Measurements from ENCODE around the gene MICA. TPM values are rescaled to one million over a fixed set of nuclear protein-coding genes. Genes with fewer than 3 reads are reported as not detected.
"Not testable (repeated sequence)": the region's sequence is repeated elsewhere in the genome, so short reads cannot be mapped to it uniquely, and the experiment has no call there.

The MICA gene
- total RNA-seq, 2 experiments from 2014 or later, result 10.6 to 14.0 TPM

- no peak overlapping the region for H3K4me3 Mint-ChIP-seq
- H3K4me1 Mint-ChIP-seq (ENCODE audit: low read depth), result no peaks in the 10 kb centered on the region
- no peaks in the 10 kb centered on the region for H3K36me3 Mint-ChIP-seq (ENCODE audit: low read depth)
- CTCF ChIA-PET, result interaction anchor here (0.7 kb wide), 1 partner anchor 46 kb away, joined by 3 read pairs; no protein-coding TSS in a partner anchor
- no peaks in the 10 kb centered on the region for H3K9me3 ChIP-seq (ENCODE audit: control insufficient read depth in 1 of 2, insufficient read depth in 1 of 2, low read length in 2 of 2)
- ATAC-seq (ENCODE audit: poor library complexity) (no peak), DNase-seq (no peak)
- H3K27ac ChIP-seq (ENCODE audit: low read depth in 1 of 2, low read length in 2 of 2), result no peak overlapping the region
- H3K27me3 ChIP-seq (ENCODE audit: control insufficient read depth in 1 of 2, insufficient read depth in 2 of 2, low read length in 2 of 2), result no peaks in the 10 kb centered on the region
- no peaks in the 10 kb centered on the region for H3K36me3 ChIP-seq (ENCODE audit: insufficient read depth, low read length)
- H3K27ac Mint-ChIP-seq, result no peak overlapping the region
- H3K4me3 ChIP-seq (ENCODE audit: low read length), result no peak overlapping the region
- H3K9me3 Mint-ChIP-seq, result no peaks in the 10 kb centered on the region
- H3K4me1 ChIP-seq (ENCODE audit: insufficient read depth, low read length), result peaks cover 5% of the 10 kb centered on the region
- POLR2A ChIA-PET, result no interaction called here
- H3K27me3 Mint-ChIP-seq, result peaks cover 50% of the 10 kb centered on the region
- intact Hi-C loops (cut with DNase I, micrococcal nuclease), result no loop called here
- TF ChIP-seq, protein P1, sequence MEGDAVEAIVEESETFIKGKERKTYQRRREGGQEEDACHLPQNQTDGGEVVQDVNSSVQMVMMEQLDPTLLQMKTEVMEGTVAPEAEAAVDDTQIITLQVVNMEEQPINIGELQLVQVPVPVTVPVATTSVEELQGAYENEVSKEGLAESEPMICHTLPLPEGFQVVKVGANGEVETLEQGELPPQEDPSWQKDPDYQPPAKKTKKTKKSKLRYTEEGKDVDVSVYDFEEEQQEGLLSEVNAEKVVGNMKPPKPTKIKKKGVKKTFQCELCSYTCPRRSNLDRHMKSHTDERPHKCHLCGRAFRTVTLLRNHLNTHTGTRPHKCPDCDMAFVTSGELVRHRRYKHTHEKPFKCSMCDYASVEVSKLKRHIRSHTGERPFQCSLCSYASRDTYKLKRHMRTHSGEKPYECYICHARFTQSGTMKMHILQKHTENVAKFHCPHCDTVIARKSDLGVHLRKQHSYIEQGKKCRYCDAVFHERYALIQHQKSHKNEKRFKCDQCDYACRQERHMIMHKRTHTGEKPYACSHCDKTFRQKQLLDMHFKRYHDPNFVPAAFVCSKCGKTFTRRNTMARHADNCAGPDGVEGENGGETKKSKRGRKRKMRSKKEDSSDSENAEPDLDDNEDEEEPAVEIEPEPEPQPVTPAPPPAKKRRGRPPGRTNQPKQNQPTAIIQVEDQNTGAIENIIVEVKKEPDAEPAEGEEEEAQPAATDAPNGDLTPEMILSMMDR (IDR thresholded peaks at IDR 0.05), result no peak
Observed at GRCh38 chr6:31446481-31446880, 43.1 kb downstream of the MICA start.

DNA sequence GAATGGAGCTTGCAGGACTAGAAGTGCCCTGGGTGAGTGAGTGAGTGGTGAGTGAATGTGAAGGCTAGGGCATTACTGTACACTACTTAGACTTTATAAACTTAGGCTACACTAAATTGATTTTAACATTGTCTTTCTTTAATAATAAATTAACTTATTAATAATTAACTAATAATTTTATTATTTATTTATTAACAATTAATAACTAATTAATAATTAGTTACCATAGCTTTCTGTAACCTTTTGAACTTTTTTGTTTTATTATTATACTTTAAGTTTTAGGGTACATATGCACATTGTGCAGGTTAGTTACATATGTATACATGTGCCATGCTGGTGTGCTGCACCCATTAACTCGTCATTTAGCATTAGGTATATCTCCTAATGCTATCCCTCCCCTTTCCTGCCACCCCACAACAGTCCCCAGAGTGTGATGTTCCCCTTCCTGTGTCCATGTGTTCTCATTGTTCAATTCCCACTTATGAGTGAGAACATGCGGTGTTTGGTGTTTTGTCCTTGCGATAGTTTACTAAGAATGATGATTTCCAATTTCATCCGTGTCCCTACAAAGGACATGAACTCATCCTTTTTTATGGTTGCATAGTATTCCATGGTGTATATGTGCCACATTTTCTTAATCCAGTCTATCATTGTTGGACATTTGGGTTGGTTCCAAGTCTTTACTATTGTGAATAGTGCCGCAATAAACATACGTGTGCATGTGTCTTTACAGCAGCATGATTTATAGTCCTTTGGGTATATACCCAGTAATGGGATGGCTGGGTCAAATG lies 43.8 kb downstream of the MICA start:
- DNase-seq; H3K9me3 Mint-ChIP-seq; H3K4me3 ChIP-seq (ENCODE audit: low read length); H3K27ac ChIP-seq (ENCODE audit: low read depth in 1 of 2, low read length in 2 of 2); H3K4me3 Mint-ChIP-seq; CTCF ChIA-PET; POLR2A ChIA-PET; H3K36me3 ChIP-seq (ENCODE audit: insufficient read depth, low read length); H3K4me1 Mint-ChIP-seq (ENCODE audit: low read depth); intact Hi-C loops (cut with DNase I, micrococcal nuclease); H3K27ac Mint-ChIP-seq; H3K4me1 ChIP-seq (ENCODE audit: insufficient read depth, low read length); H3K9me3 ChIP-seq (ENCODE audit: control insufficient read depth in 1 of 2, insufficient read depth in 1 of 2, low read length in 2 of 2); H3K36me3 Mint-ChIP-seq (ENCODE audit: low read depth); H3K27me3 ChIP-seq (ENCODE audit: control insufficient read depth in 1 of 2, insufficient read depth in 2 of 2, low read length in 2 of 2); ATAC-seq (ENCODE audit: poor library complexity): not testable (repeated sequence)
- peaks cover 46% of the 10 kb centered on the region for H3K27me3 Mint-ChIP-seq

DNA sequence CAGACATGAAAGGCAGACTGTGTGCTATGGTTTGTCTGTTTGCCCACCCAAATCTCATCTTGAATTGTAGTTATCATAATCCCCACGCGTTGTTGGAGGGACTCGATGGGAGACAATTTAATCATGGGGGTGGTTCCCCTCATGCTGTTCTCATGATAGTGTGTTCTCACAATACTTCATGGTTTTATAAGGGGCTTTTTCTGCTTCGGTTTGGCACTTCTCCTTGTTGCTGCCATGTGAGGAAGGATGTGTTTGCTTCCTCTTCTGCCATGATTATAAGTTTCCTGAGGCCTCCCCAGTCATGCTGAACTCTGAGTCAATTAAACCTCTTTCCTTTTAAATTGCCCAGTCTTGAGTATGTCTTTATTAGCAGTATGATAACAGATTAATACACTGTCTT lies 47.4 kb downstream of the MICA start:
- TF ChIP-seq, protein P1 (IDR thresholded peaks at IDR 0.05), result no peak
- ChIA-PET CTCF (no interaction called here), POLR2A (no interaction called here)
- H3K9me3 ChIP-seq (ENCODE audit: control insufficient read depth in 1 of 2, insufficient read depth in 1 of 2, low read length in 2 of 2), result peaks cover 0 to 8% of the 10 kb centered on the region in 2 experiments
- no peaks in the 10 kb centered on the region for H3K36me3 Mint-ChIP-seq (ENCODE audit: low read depth)
- H3K4me3 ChIP-seq (ENCODE audit: low read length), result no peak overlapping the region
- peaks cover 5% of the 10 kb centered on the region for H3K9me3 Mint-ChIP-seq
- DNase-seq (no peak), ATAC-seq (ENCODE audit: poor library complexity) (no peak)
- no peaks in the 10 kb centered on the region for H3K36me3 ChIP-seq (ENCODE audit: insufficient read depth, low read length)
- peaks cover 26% of the 10 kb centered on the region for H3K27me3 Mint-ChIP-seq
- H3K4me1 ChIP-seq (ENCODE audit: insufficient read depth, low read length), result no peaks in the 10 kb centered on the region
- intact Hi-C loops (cut with DNase I, micrococcal nuclease), result no loop called here
- no peak overlapping the region for H3K27ac ChIP-seq (ENCODE audit: low read depth in 1 of 2, low read length in 2 of 2)
- H3K4me3 Mint-ChIP-seq, result no peak overlapping the region
- H3K4me1 Mint-ChIP-seq (ENCODE audit: low read depth), result no peaks in the 10 kb centered on the region
- no peak overlapping the region for H3K27ac Mint-ChIP-seq
- no peaks in the 10 kb centered on the region for H3K27me3 ChIP-seq (ENCODE audit: control insufficient read depth in 1 of 2, insufficient read depth in 2 of 2, low read length in 2 of 2)

DNA sequence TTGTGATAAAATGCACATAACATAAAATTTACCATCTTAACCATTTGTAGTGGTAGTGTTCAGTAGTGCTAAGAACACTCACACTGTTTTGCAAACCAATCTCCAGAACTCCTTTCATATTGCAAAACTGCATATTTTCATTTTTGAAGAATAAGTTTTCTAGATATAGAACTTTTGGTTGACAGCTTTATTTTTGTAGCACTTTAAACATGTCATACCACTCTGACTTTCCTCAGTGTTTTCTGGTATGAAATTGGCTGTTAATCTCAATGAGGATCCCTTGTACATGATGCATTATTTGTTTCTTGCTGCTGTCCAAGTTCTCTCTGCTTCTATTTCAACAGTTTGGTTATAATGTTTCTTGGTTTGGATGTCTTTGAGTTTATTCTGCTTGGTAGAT lies 49.5 kb downstream of the MICA start:
- Histone ChIP-seq H3K27ac (ENCODE audit: low read depth in 1 of 2, low read length in 2 of 2) (no peak overlapping the region), H3K9me3 (ENCODE audit: control insufficient read depth in 1 of 2, insufficient read depth in 1 of 2, low read length in 2 of 2) (peaks cover 0 to 8% of the 10 kb centered on the region in 2 experiments), H3K4me1 (ENCODE audit: insufficient read depth, low read length) (no peaks in the 10 kb centered on the region), H3K36me3 (ENCODE audit: insufficient read depth, low read length) (no peaks in the 10 kb centered on the region), H3K4me3 (ENCODE audit: low read length) (no peak overlapping the region), H3K27me3 (ENCODE audit: control insufficient read depth in 1 of 2, insufficient read depth in 2 of 2, low read length in 2 of 2) (no peaks in the 10 kb centered on the region)
- no peak for ATAC-seq (ENCODE audit: poor library complexity)
- H3K4me1 Mint-ChIP-seq (ENCODE audit: low read depth), result no peaks in the 10 kb centered on the region
- H3K27ac Mint-ChIP-seq, result no peak overlapping the region
- no peak overlapping the region for H3K4me3 Mint-ChIP-seq
- H3K36me3 Mint-ChIP-seq (ENCODE audit: low read depth), result no peaks in the 10 kb centered on the region
- intact Hi-C loops (cut with DNase I, micrococcal nuclease), result no loop called here
- peaks cover 5% of the 10 kb centered on the region for H3K9me3 Mint-ChIP-seq
- DNase-seq, result no peak
- ChIA-PET CTCF (interaction anchor here (0.8 to 1.3 kb wide), 2 partner anchors 9 to 51 kb away, joined by 3 to 4 read pairs; no protein-coding TSS in a partner anchor), POLR2A (no interaction called here)
- TF ChIP-seq, protein P1 (IDR thresholded peaks at IDR 0.05), result no peak
- peaks cover 20% of the 10 kb centered on the region for H3K27me3 Mint-ChIP-seq

Measured in CD4-positive, alpha-beta T cell (primary cell).